ENCODE results near the gene SLC25A33.

- TF ChIP-seq CTCF (IDR thresholded peaks at IDR 0.05) (no peak), POLR2A (IDR thresholded peaks at IDR 0.05) (no peak)
Measured at GRCh38 chr1:9506901-9507300, 32.4 kb upstream of the SLC25A33 start.

Measured in adrenal gland (tissue), 5 donors.